Measurements from ENCODE around the gene FOSL2. TPM values are rescaled to one million over a fixed set of nuclear protein-coding genes. Genes with fewer than 3 reads are reported as not detected.

The FOSL2 gene
- total and polyA plus RNA-seq, 2 donors = 6.0 to 37.1 TPM

DNA sequence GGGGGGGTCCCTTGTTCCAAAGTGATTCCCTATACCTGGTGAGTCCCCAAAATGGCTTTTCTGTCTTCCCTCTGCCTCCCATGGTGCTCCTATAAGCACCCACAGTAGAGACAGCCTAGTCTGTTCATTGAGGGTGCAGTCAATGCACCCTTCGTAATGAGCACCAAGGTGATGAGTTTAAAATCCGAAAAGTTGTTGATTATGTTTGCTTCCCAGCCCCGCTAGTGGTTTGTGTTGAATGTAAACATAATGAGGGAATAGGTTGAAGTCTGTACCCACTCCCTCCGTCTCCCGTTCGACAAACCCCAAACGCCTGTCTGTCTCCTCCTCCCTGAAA, 2.3 kb downstream of the FOSL2 start:
- Histone ChIP-seq H3K9me3 (ENCODE audit: control insufficient read depth in 2 of 2, insufficient read depth in 1 of 2, low read length in 1 of 2) (no peaks in the 10 kb centered on the region), H3K4me1 (ENCODE audit: control insufficient read depth in 2 of 2, insufficient read depth in 2 of 2, low read length in 2 of 2) (peaks cover 18 to 43% of the 10 kb centered on the region in 2 donors), H3K27me3 (ENCODE audit: control insufficient read depth in 2 of 2, insufficient read depth in 1 of 2, low read length in 1 of 2) (peaks cover 45 to 73% of the 10 kb centered on the region in 2 donors), H3K4me3 (ENCODE audit: low read length in 2 of 2) (peak overlapping the region; percentile 45 to 67), H3K27ac (ENCODE audit: low read depth in 1 of 2, low read length in 1 of 2) (peak overlapping the region; percentile 74 to 91), H3K36me3 (ENCODE audit: control insufficient read depth in 2 of 2, insufficient read depth in 2 of 2, low read length in 1 of 2) (no peaks in the 10 kb centered on the region)
- 56% methylated on average over 7 of the region's 7 CpGs for WGBS
- no peak for DNase-seq (ENCODE audit: low read depth in 6 of 9, low spot score in 9 of 9)

DNA sequence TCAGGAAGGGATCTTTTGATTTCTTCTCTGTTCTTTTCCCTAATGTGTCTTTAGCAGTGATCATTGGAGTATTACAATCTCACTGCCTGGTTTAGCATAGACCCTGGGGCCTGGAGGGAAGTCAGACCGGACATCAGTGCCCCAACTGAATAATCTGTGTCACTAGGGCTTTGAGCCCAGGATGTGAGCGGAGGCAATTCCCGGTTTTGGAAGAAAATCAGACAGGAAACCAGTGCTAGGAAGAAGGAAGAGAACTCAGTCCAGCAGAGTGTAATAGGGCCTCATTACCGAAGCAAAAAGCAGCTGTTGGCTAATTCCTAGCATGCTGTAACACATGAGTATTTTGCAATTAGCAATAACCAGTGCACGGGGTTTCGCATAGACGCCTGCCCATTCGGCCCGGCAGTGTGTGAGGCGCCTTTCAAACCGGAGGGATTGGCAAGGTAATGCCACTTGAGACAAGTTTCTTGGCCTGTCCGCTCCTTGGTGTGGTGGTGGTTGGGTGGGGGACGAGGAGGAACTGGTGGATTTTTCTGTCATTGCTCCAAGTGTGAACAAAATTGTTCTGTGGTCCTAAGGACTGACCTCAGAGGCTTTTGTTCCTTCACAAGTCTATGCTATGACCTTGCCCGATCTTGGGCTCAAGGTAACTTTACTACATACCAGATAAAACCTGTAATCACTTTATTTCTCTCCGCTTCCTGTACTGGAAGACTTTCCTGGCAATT, 2.8 kb downstream of the FOSL2 start:
- H3K36me3 ChIP-seq (ENCODE audit: control insufficient read depth in 2 of 2, insufficient read depth in 2 of 2, low read length in 1 of 2) = no peaks in the 10 kb centered on the region
- peak overlapping the region; percentile 45 to 67 for H3K4me3 ChIP-seq (ENCODE audit: low read length in 2 of 2)
- no peak for DNase-seq (ENCODE audit: low read depth in 6 of 9, low spot score in 9 of 9)
- H3K4me1 ChIP-seq (ENCODE audit: control insufficient read depth in 2 of 2, insufficient read depth in 2 of 2, low read length in 2 of 2) = peaks cover 15 to 39% of the 10 kb centered on the region in 2 donors
- peaks cover 40 to 67% of the 10 kb centered on the region in 2 donors for H3K27me3 ChIP-seq (ENCODE audit: control insufficient read depth in 2 of 2, insufficient read depth in 1 of 2, low read length in 1 of 2)
- WGBS = 62% methylated on average over 15 of the region's 15 CpGs
- H3K9me3 ChIP-seq (ENCODE audit: control insufficient read depth in 2 of 2, insufficient read depth in 1 of 2, low read length in 1 of 2) = no peaks in the 10 kb centered on the region
- peak overlapping the region; percentile 79 to 84 for H3K27ac ChIP-seq (ENCODE audit: low read depth in 1 of 2, low read length in 1 of 2)

DNA sequence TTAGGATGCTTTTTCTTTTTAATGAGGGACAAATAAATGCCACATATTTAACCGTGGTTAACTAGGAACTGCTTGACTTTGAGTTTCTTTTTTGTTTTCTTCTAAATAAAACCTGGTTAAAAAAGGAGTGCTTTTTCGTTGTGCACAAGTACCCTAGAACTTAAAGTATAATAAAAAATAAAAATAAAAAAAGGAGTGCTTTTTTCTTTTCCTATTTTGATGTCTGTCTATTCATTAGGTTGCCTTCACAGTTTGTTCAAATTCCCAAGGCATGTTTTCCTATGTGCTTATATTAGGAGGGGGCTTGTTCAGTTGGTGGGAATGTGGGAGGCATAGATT, 4.4 kb downstream of the FOSL2 start:
- peaks cover 27 to 53% of the 10 kb centered on the region in 2 donors for H3K27me3 ChIP-seq (ENCODE audit: control insufficient read depth in 2 of 2, insufficient read depth in 1 of 2, low read length in 1 of 2)
- no peak overlapping the region for H3K27ac ChIP-seq (ENCODE audit: low read depth in 1 of 2, low read length in 1 of 2)
- no peaks in the 10 kb centered on the region for H3K36me3 ChIP-seq (ENCODE audit: control insufficient read depth in 2 of 2, insufficient read depth in 2 of 2, low read length in 1 of 2)
- no peak overlapping the region for H3K4me3 ChIP-seq (ENCODE audit: low read length in 2 of 2)
- no peaks in the 10 kb centered on the region for H3K9me3 ChIP-seq (ENCODE audit: control insufficient read depth in 2 of 2, insufficient read depth in 1 of 2, low read length in 1 of 2)
- no peak for DNase-seq (ENCODE audit: low read depth in 6 of 9, low spot score in 9 of 9)
- 73% methylated on average over 2 of the region's 2 CpGs for WGBS
- peaks cover 5 to 25% of the 10 kb centered on the region in 2 donors for H3K4me1 ChIP-seq (ENCODE audit: control insufficient read depth in 2 of 2, insufficient read depth in 2 of 2, low read length in 2 of 2)

DNA sequence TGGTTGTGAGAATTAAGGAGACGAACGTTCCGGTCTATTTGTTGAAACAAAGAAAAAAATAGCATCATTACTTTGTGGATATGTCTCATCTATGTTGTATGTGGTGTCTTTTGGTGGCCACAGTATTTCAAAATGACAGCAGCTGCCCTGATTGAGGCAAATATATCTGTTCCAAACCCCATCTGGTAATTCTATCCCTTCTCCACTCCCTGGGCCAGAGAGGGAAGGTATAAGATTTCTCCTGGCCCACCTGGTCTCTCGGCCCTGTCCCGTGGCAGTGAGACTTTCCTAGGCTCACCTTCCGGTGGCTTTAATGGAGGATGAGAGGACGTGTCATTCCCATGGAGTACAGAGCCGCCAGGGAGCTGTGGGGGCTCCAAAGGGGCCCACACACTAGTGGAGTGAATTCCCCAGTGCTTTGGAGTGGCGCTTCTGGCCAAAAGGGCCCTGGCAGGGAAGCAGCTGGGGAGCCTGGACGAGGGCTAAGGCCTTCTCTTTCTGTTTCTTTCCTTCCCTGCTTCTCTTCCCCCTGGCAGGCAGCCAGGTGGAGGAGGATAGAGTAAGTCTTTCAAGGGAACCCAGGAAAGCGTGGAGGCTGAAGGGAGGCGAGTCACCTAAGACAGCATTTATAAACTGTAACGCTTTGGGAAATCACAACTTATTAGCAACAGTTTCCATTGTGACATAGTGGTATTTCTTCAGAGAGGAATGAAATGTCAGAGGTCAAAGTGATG, 5.6 kb downstream of the FOSL2 start:
- no peak for DNase-seq (ENCODE audit: low read depth in 6 of 9, low spot score in 9 of 9)
- Histone ChIP-seq H3K9me3 (ENCODE audit: control insufficient read depth in 2 of 2, insufficient read depth in 1 of 2, low read length in 1 of 2) (no peaks in the 10 kb centered on the region), H3K36me3 (ENCODE audit: control insufficient read depth in 2 of 2, insufficient read depth in 2 of 2, low read length in 1 of 2) (no peaks in the 10 kb centered on the region), H3K27ac (ENCODE audit: low read depth in 1 of 2, low read length in 1 of 2) (peak overlapping the region; percentile 33 to 72), H3K4me1 (ENCODE audit: control insufficient read depth in 2 of 2, insufficient read depth in 2 of 2, low read length in 2 of 2) (peaks cover 8 to 26% of the 10 kb centered on the region in 2 donors), H3K27me3 (ENCODE audit: control insufficient read depth in 2 of 2, insufficient read depth in 1 of 2, low read length in 1 of 2) (peaks cover 22 to 42% of the 10 kb centered on the region in 2 donors), H3K4me3 (ENCODE audit: low read length in 2 of 2) (no peak overlapping the region)
- WGBS = 92% methylated on average over 13 of the region's 13 CpGs

DNA sequence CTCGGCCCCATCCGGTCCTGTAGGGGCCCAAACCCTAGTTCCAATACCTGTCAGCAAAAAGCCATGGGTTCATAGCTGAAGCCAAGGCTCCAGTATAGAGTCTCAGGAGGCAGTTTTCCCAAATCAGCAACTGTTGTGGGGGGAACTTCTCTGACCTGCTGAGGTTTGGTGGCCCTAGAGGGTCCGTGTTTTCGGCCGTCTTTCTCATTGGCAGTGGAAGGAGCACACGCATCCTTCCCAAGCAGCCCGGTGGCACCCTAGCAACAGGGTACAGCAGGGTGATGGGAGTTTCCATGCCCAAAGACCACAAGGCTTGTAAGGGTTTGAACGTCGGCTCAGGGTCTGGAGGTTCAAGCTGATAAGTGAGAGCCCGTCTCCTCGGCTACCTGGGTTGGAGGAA, 6.6 kb downstream of the FOSL2 start:
- H3K36me3 ChIP-seq (ENCODE audit: control insufficient read depth in 2 of 2, insufficient read depth in 2 of 2, low read length in 1 of 2) = no peaks in the 10 kb centered on the region
- H3K27ac ChIP-seq (ENCODE audit: low read depth in 1 of 2, low read length in 1 of 2) = no peak overlapping the region
- no peaks in the 10 kb centered on the region for H3K9me3 ChIP-seq (ENCODE audit: control insufficient read depth in 2 of 2, insufficient read depth in 1 of 2, low read length in 1 of 2)
- H3K4me1 ChIP-seq (ENCODE audit: control insufficient read depth in 2 of 2, insufficient read depth in 2 of 2, low read length in 2 of 2) = peaks cover 10 to 27% of the 10 kb centered on the region in 2 donors
- H3K27me3 ChIP-seq (ENCODE audit: control insufficient read depth in 2 of 2, insufficient read depth in 1 of 2, low read length in 1 of 2) = peaks cover 18 to 32% of the 10 kb centered on the region in 2 donors
- WGBS = 99% methylated on average over 11 of the region's 11 CpGs
- no peak overlapping the region for H3K4me3 ChIP-seq (ENCODE audit: low read length in 2 of 2)
- DNase-seq (ENCODE audit: low read depth in 6 of 9, low spot score in 9 of 9) = no peak

DNA sequence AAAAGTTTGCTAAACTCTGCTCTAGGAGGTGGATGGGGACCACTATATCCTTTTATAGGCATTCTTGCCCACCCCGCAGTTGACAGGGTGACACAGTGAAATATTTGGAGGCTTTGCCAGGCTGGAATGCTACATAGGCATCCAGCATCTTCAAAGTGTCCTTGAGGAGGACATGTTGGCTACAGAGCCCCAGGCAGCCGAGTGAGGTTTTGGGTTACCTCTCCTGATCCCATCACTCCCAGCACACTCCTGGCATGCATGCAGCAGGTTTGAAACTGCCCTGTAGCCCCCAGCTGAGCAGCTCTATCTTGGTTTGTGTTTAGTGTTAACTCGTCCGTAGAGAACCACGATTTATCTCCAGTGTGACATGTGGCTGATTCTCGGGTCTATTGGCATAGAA, 7.3 kb downstream of the FOSL2 start:
- Histone ChIP-seq H3K27me3 (ENCODE audit: control insufficient read depth in 2 of 2, insufficient read depth in 1 of 2, low read length in 1 of 2) (peaks cover 14 to 25% of the 10 kb centered on the region in 2 donors), H3K27ac (ENCODE audit: low read depth in 1 of 2, low read length in 1 of 2) (no peak overlapping the region), H3K4me1 (ENCODE audit: control insufficient read depth in 2 of 2, insufficient read depth in 2 of 2, low read length in 2 of 2) (peaks cover 10 to 22% of the 10 kb centered on the region in 2 donors), H3K9me3 (ENCODE audit: control insufficient read depth in 2 of 2, insufficient read depth in 1 of 2, low read length in 1 of 2) (no peaks in the 10 kb centered on the region), H3K4me3 (ENCODE audit: low read length in 2 of 2) (no peak overlapping the region), H3K36me3 (ENCODE audit: control insufficient read depth in 2 of 2, insufficient read depth in 2 of 2, low read length in 1 of 2) (peaks cover 0 to 4% of the 10 kb centered on the region in 2 donors)
- WGBS = 85% methylated on average over 6 of the region's 6 CpGs
- no peak for DNase-seq (ENCODE audit: low read depth in 6 of 9, low spot score in 9 of 9)

DNA sequence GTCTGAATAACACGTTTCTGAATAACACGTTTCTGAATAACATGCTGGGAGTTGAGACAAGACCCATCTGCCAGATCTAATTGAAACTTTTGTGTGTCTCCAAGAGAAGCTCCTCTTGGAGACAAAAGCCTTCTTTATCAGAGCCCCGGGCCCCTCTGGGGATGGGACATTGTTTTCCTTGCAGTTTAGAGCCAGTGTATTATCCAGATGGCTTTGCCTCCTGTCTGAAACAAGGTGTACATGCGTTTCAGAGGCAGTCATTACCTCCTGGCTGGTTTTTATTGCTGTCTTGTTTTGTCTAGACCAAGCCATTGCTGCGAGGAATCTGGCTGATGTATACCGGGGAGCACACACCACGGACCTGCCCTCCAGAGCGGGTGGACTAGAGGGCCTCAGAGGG, 7.8 kb downstream of the FOSL2 start:
- H3K9me3 ChIP-seq (ENCODE audit: control insufficient read depth in 2 of 2, insufficient read depth in 1 of 2, low read length in 1 of 2) = no peaks in the 10 kb centered on the region
- WGBS = 93% methylated on average over 8 of the region's 8 CpGs
- H3K4me1 ChIP-seq (ENCODE audit: control insufficient read depth in 2 of 2, insufficient read depth in 2 of 2, low read length in 2 of 2) = peaks cover 10 to 19% of the 10 kb centered on the region in 2 donors
- peaks cover 9 to 20% of the 10 kb centered on the region in 2 donors for H3K27me3 ChIP-seq (ENCODE audit: control insufficient read depth in 2 of 2, insufficient read depth in 1 of 2, low read length in 1 of 2)
- H3K27ac ChIP-seq (ENCODE audit: low read depth in 1 of 2, low read length in 1 of 2) = no peak overlapping the region
- no peak overlapping the region for H3K4me3 ChIP-seq (ENCODE audit: low read length in 2 of 2)
- H3K36me3 ChIP-seq (ENCODE audit: control insufficient read depth in 2 of 2, insufficient read depth in 2 of 2, low read length in 1 of 2) = peaks cover 0 to 4% of the 10 kb centered on the region in 2 donors
- DNase-seq (ENCODE audit: low read depth in 6 of 9, low spot score in 9 of 9) = no peak

DNA sequence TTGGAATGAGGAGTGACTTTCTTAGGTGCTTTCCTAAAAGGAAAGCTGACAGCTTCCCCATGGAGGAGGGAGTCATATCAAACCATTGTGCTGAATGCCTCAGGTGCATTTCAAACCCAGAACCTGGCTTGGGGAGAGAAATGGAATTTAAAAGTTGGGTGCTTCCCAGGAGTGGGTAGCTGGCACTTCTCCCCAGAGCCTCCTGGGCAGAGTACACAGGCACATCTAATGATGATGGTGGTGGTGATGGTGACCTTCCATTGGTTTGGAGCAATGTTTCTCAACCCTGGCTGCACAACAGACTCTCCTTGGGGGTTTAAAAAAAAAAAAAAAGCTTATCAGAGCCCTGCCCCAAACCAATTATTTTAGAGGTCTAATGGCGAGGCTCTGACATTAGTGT, 8.3 kb downstream of the FOSL2 start:
- WGBS = 96% methylated on average over 1 of the region's 1 CpG
- peaks cover 10 to 19% of the 10 kb centered on the region in 2 donors for H3K4me1 ChIP-seq (ENCODE audit: control insufficient read depth in 2 of 2, insufficient read depth in 2 of 2, low read length in 2 of 2)
- H3K27ac ChIP-seq (ENCODE audit: low read depth in 1 of 2, low read length in 1 of 2) = no peak overlapping the region
- peaks cover 5 to 15% of the 10 kb centered on the region in 2 donors for H3K27me3 ChIP-seq (ENCODE audit: control insufficient read depth in 2 of 2, insufficient read depth in 1 of 2, low read length in 1 of 2)
- H3K36me3 ChIP-seq (ENCODE audit: control insufficient read depth in 2 of 2, insufficient read depth in 2 of 2, low read length in 1 of 2) = peaks cover 0 to 4% of the 10 kb centered on the region in 2 donors
- H3K9me3 ChIP-seq (ENCODE audit: control insufficient read depth in 2 of 2, insufficient read depth in 1 of 2, low read length in 1 of 2) = no peaks in the 10 kb centered on the region
- no peak for DNase-seq (ENCODE audit: low read depth in 6 of 9, low spot score in 9 of 9)
- H3K4me3 ChIP-seq (ENCODE audit: low read length in 2 of 2) = no peak overlapping the region

DNA sequence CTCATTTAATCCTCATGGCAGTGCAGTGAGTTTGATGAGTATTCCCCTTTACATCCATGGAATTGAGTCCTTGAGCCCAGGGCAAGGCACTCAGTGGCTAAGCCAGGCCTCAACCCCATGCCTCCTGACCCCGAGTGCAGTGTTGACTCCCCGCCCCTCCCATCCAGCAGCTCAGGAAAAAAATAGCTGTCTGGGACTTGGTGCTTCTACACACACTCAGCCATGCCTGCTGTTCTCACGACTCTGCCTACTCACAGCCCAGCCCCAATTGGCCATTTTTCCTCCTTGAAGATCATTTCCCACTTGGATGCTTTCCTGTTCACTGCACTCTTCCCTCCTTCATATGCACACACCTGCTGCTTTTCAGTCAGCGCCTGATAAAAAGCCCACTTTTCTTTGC, 8.8 kb downstream of the FOSL2 start:
- Histone ChIP-seq H3K4me3 (ENCODE audit: low read length in 2 of 2) (no peak overlapping the region), H3K27ac (ENCODE audit: low read depth in 1 of 2, low read length in 1 of 2) (no peak overlapping the region), H3K4me1 (ENCODE audit: control insufficient read depth in 2 of 2, insufficient read depth in 2 of 2, low read length in 2 of 2) (peaks cover 10 to 19% of the 10 kb centered on the region in 2 donors), H3K27me3 (ENCODE audit: control insufficient read depth in 2 of 2, insufficient read depth in 1 of 2, low read length in 1 of 2) (peaks cover under 1 to 10% of the 10 kb centered on the region in 2 donors), H3K9me3 (ENCODE audit: control insufficient read depth in 2 of 2, insufficient read depth in 1 of 2, low read length in 1 of 2) (no peaks in the 10 kb centered on the region), H3K36me3 (ENCODE audit: control insufficient read depth in 2 of 2, insufficient read depth in 2 of 2, low read length in 1 of 2) (peaks cover 0 to 4% of the 10 kb centered on the region in 2 donors)
- WGBS = 96% methylated on average over 4 of the region's 4 CpGs
- DNase-seq (ENCODE audit: low read depth in 6 of 9, low spot score in 9 of 9) = no peak

All from thymus (tissue), 11 donors.